ENCODE data around the gene GLIPR1L2.

DNA sequence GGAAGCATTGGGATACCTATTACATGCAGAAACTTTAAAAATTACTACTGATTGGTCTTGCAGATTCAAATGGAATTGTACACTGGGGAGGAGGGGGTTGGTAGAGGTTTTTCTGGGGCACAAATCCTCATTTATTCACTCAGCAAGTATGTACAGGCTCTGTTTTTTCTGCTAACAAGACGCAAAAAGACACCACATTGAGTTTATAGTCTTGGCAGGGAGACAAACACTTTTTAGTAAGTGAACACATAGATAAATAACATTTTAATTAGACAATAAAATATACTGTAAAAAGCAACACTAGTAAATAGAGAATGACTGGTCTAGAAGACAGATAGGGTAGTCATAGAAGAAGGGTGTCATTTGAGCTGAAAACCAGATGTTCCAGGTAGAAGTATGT is 23.8 kb downstream of the GLIPR1L2 start:
- TF ChIP-seq EP300 (IDR thresholded peaks at IDR 0.05) (no peak), POLR2AphosphoS5 (IDR thresholded peaks at IDR 0.05) (no peak), POLR2A (IDR thresholded peaks at IDR 0.05; ENCODE audit: low read depth) (no peak)
- TF ChIP-seq, protein P1, sequence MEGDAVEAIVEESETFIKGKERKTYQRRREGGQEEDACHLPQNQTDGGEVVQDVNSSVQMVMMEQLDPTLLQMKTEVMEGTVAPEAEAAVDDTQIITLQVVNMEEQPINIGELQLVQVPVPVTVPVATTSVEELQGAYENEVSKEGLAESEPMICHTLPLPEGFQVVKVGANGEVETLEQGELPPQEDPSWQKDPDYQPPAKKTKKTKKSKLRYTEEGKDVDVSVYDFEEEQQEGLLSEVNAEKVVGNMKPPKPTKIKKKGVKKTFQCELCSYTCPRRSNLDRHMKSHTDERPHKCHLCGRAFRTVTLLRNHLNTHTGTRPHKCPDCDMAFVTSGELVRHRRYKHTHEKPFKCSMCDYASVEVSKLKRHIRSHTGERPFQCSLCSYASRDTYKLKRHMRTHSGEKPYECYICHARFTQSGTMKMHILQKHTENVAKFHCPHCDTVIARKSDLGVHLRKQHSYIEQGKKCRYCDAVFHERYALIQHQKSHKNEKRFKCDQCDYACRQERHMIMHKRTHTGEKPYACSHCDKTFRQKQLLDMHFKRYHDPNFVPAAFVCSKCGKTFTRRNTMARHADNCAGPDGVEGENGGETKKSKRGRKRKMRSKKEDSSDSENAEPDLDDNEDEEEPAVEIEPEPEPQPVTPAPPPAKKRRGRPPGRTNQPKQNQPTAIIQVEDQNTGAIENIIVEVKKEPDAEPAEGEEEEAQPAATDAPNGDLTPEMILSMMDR (IDR thresholded peaks at IDR 0.05) = no peak
